Embryonic facial prominence (tissue), 1 donor: ENCODE data around the gene TMPO.
"Not testable (repeated sequence)": the region's sequence is repeated elsewhere in the genome, so short reads cannot be mapped to it uniquely, and the experiment has no call there.

Source experiments
- DNase-seq: peaks from one replicate; pipeline ENCODE4 v3.0.0-alpha.2; 2016; ENCODE audit errors: extremely low spot score

Gene TMPO

DNA sequence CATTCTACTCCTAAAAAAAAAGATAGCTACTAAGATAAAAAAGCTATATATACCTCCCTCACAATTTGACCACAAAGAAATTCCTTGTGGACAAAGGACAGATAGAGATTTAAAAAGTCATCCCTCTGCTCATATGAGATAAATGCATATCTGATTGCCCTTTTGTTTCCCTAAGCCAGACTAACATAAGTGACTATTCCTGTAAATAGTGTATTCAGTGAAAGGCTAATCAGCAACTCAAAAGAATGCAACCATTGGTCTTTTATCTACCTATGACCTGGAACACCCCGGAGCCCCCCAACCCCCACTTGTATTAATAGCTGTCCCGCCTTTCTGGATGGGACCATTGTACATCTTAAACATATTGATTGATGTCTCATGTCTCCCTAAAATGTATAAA lies 6.3 kb upstream of the TMPO start:
- DNase-seq: no peak

DNA sequence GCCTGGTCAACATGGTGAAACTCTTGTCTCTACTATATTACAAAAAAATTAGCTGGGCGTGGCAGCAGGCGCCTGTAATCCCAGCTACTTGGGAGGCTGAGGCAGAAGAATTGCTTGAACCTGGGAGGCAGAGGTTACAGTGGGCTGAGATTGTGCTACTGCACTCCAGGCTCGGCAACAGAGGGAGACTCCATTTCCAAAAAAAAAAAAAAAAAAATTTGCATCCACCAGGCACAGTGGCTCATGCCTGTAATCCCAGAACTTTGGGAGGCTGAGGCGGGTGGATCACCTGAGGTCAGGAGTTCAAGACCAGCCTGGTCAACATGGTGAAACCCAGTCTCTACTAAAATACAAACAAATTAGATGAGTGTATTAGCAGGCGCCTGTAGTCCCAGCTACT lies 3.6 kb upstream of the TMPO start:
- not testable (repeated sequence) for DNase-seq

DNA sequence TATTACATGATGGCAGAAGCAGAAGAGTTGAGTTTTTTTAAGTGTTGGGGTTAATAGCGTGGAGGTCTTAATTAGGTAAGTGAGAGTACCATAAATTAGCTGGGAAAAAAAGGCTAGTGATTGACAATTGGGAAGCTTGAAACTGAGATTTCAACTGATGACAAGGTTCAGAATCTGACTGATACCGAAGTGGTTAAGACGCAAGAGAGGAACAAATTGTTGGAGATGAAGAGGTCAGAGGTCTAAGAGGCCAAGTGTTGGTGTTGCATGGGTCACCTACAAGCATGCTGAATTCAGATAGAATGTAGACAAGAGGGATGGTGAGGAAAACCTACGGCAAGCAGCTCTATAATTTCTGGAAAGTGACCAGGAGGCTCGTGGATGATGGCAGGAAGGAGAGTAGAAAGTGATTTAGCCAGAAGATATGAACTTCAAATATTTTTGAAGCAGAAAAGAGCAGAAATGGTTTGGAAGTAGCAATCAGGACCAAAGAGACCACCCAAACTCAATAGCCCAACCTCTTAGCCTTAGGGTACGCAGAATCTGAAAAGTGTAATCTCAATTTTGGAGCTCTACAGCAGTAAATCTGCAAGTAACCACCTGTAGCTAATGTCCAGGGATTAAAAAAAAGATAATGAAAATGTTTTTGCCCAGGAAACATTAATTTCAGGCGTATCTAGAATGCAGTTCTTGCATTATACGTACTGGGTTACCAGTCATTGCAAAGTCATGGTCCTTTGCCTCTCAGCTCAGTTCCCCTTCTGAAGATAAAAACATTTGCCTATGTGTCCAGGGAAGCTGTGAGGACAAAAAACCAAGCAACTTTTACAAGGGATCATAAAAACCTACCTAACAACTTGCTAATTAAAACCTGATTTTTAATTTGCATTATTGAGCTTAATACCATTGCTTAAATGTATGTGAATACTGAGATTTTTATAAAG lies 1.7 kb upstream of the TMPO start:
- no peak for DNase-seq

DNA sequence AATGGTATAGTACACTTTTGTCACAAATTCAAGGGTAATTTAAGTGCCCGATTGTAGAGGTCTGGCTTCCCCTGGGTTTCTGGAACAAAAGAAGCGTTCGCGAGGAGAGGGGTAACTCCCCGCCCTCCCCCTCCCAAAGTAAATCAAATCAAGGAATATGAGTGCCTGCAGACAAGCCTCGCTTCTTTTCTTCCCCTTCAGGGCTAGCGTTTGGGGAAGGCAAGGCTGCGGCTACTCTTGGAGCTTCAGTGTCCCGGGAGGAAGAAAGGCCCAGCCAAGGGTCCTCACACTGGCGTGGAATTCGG lies 456 bp upstream of the TMPO start:
- peak; percentile 14 for DNase-seq

DNA sequence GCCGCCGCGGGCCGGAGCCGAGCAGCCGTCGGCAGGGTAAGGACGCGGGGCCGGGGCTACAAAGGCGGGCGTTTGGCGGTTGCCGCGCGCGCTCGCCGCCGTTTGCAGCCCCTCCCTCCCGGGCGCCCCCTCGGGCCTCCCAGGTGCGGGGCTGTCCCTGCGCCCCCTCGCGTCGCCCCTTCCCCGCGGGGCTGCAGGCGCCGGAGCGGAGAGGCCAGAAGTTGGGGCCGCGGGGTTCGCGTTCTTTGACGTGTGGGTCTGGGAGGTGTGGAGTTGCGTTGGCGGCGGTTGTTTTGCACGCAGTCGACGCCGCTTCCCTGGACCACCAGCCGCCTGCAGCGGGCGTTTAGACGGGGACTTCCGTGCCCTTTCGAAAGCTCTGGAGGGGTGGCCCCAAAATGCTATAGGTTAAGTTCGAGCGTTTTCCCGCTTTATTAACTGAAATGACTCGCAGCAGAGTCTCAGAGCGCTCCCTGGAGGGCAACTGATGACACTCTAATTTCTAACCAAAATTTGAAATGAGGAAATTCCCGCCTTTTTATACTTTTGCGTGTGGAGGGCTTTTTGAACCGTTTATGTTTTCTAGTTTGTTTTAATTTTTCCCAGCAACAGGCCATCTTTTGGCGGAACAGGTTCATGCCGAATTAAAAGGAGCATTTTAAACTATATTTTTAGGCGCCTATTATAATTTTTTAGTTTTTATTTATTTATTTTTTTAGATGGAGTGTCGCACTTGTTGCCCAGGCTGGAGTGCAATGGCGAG lies 902 bp downstream of the TMPO start:
- peak; percentile 80 for DNase-seq

DNA sequence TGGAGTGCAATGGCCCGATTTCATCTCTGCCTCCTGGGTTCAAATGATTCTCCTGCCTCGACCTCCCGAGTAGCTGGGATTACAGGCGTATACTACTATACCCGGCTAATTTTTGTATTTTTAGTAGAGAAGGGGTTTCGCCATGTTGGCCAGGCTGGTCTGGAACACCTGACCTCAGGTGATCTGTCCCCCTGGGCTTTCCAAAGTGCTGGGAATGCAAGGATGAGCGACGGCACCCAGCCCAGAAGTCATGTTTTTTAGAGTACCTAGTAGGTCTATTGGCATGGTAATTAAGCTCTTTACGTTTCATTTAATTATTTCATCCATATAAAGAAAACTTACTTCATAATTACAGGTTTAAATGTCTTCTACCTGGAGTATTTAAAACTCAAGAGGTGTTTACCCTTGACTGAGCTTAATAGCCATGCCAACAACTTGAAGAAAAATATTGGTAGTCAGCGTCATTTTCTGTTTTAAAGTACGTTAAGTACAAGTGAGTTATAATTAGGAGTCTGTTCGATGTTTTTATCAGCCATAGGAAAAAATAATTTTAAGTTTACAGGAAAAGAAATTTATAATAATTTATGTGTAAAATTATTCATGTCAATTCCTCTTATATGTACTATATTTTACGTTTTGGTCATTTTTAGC lies 4.0 kb downstream of the TMPO start:
- no peak for DNase-seq

DNA sequence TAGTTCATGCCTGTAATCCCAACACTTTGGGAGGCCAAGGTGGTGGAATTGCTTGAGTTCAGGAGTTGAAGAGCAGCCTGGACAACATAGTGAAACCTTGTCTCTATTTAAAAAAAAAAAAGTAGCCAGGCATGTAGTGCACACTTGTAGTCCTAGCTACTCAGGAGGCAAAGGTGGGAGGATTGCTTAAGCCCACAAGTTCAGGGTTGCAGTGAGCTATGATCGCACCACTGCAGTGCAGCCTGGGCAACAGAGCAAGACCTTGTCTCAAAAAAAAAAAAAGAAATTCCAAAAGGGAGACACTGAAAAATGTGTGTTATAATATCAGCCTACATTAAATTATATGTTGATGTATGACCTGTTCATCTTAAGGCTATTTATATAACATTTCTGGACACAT lies 14.7 kb downstream of the TMPO start:
- DNase-seq: no peak

DNA sequence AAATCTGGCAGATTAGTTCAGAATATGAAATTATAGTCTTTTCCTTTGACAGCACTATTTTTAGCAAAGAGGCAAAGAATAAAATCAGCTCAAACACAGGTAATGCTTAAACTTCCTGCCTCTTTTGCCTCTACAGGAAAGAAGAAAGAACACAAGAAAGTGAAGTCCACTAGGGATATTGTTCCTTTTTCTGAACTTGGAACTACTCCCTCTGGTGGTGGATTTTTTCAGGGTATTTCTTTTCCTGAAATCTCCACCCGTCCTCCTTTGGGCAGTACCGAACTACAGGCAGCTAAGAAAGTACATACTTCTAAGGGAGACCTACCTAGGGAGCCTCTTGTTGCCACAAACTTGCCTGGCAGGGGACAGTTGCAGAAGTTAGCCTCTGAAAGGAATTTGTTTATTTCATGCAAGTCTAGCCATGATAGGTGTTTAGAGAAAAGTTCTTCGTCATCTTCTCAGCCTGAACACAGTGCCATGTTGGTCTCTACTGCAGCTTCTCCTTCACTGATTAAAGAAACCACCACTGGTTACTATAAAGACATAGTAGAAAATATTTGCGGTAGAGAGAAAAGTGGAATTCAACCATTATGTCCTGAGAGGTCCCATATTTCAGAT lies 17.4 kb downstream of the TMPO start:
- DNase-seq: no peak

DNA sequence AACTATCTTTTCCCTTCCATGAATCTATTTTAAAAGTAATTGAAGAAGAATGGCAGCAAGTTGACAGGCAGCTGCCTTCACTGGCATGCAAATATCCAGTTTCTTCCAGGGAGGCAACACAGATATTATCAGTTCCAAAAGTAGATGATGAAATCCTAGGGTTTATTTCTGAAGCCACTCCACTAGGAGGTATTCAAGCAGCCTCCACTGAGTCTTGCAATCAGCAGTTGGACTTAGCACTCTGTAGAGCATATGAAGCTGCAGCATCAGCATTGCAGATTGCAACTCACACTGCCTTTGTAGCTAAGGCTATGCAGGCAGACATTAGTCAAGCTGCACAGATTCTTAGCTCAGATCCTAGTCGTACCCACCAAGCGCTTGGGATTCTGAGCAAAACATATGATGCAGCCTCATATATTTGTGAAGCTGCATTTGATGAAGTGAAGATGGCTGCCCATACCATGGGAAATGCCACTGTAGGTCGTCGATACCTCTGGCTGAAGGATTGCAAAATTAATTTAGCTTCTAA lies 18.4 kb downstream of the TMPO start:
- DNase-seq: no peak

DNA sequence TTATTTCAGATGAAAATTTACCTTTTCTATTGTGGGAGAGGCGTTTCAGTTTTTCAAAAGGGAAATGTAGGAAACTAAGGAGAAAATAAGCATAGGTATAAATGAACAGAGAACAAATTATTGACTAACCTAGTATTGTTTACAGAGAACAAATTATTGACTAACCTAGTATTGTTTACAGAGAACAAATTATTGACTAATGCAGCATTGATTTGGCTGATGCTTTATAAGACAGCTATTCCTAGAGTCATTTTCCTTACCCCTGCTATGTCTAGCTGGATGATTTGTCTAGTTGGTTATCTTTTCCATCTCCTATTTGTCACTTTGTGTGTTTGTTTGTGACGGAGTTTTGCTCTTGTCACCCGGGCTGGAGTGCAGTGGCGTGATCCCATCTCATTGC lies 22.6 kb downstream of the TMPO start:
- no peak for DNase-seq

DNA sequence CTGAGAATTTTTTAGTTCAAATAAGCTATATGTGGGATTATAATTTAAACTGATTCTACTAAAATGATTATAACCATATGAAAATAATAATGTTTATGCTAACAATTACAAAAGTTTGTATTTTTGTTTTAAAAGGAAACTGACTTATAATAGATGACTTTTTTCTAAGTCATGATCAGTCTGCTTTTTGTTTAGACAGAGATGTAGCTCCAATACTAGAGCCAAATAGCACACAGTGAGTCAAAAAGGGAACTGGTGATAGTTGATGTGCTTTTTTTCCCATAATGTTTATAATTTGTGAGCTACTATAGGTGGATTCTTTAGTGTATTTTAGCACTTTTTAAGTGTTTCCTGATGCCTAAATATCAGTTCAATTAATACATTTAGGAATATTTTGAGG lies 28.3 kb downstream of the TMPO start:
- DNase-seq: no peak

DNA sequence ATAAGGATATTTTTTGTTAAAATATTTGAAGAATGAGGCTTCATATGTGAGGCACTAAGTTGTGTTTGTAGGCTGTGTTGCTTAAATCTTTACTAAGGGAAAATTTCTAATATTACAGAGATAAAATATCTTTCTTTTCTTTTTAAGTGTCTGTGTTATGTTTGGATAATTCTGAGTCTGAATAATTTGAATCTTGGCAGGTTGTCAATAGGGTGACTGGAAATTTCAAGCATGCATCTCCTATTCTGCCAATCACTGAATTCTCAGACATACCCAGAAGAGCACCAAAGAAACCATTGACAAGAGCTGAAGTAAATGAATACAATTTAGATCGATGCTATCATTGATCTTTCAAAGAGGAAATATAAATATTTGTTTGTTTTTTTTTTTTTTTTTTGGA lies 29.4 kb downstream of the TMPO start:
- DNase-seq: no peak

DNA sequence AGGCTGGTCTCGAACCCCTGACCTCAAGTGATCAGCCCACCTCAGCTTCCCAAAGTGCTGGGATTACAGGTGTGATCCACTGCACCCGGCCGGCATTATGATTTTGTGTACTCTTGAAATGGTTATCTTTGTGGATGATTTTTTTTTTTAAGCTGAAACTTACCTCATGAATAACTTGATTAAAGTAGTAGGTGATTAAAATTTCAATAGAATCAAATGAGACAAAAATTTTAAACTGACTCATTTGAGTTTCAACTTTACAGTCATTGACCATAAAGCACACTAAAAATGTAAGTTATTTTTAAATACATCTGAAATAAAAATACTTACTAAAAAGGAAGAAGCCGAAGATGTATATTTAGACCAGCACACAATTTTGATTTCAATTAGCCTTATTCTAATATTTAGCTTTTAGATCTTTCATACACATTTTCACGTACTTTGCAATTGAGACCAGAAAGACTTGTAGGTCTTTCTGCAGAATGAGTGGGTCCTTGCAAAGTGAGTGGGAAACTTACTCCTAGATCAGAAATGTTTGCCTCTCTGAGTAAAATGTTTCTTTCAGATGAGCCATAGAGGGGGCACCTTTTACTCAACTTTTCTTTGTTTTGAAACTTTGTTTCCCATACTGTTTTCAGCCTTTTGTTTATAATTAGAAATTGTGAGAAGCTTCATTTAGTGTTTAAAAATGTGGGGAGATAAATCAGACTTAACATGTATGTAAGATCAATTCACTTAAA lies 34.2 kb downstream of the TMPO start:
- no peak for DNase-seq

DNA sequence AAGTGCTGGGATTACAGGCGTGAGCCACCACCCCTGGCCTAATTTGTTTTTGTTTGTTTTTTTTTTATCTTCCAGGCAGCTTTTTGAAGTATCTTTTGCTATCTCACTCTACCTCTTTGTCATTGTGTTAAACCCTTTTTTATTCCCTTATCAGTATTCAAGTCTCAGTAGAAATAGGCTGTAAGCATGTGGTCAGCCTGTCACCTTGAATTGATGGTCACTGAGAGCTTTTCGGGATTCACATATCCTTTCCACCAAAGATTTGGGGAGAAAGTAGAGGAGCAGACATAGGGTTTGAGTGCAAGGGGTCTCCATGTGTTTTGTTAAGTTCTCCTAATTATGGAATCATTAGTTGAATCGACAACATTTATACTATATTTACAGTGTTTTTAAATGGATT lies 36.4 kb downstream of the TMPO start:
- DNase-seq: no peak

DNA sequence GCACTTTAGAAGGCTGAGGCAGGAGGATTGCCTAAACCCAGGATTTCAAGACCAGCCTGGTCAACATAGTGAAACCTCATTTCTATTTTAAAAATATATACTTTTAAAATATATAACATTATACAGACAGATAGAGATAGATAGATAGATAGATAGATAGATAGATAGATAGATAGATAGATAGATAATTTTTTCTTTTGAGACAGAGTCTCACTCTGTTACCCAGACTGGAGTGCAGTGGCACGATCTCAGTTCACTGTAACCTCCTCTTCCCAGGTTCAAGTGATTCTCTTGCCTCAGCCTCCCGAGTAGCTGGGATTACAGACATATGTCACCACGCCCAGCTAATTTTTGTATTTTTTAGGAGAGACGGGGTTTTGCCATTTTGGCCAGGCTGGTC lies 42.7 kb downstream of the TMPO start:
- not testable (repeated sequence) for DNase-seq

DNA sequence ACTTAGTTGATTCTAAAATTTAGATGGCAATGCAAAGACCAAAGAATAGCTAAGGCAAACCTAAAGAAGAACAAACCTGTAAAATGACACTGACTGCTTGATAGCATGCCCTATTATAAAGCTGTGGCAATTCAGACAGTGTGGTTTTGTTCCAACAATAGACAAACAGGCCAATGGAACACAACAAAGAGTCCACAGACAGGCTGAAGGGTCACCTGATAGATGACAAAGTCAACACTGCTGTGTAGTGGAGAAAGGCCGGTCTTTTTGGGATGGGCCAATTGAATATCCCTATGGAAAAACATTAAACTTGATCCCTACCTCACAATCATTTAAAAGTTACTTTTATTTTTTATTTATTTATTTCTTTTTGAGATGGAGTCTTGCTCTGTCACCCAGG lies 44.3 kb downstream of the TMPO start:
- no peak for DNase-seq

DNA sequence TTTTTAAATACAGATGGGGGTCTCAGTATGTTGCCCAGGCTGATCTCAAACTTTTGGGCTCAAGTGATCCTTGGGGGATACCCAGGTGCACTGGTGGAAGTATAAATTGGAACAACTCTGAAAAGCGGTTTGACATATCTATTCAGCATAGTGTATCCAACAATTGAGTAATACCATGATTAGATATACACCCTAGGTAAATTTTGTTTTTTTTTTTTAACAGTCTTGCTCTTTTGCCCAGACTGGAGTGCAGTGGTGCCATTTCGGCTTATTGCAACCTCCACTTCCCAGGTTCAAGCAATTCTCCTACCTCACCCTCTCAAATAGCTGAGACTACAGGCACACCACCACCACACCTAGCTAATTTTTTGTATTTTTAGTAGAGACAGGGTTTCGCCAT lies 46.5 kb downstream of the TMPO start:
- DNase-seq: no peak

DNA sequence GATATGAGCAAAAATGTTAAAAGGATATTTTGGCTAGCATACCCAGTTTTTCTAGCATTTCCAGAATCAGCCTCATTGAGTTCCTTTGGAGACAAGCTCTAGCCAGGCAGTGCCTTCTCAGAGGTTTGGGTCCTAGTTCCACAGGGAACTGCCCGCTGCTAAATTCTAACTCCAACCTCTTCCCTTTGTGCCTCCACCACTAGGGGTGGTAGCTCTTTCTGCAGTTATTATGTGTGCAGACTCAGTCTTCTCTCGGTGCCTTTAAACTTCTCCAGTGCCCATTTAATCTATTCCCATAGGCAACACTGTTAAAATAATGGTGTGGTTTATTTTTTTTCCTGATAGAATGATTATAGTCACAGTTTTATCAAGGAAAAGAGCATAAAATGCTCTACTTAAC lies 56.6 kb downstream of the TMPO start:
- no peak for DNase-seq

DNA sequence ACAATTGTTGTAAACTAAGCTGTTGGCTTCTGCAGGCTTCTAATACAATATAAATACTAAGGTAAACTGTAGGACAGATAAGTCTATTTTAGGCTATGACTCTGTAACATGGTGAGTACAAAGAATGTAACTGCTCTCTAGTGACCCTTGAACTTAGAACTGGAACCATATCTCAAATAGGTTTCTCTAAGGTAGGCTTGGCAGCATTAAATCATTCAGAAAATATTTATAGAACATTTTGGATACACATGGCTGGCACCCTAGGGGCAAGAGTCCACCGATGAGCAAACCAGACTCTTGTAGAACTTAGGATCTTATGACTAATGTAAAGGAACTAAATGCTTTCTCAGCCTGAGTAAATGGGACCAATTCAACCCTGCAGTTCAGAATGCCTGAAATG lies 58.7 kb downstream of the TMPO start:
- DNase-seq: no peak

DNA sequence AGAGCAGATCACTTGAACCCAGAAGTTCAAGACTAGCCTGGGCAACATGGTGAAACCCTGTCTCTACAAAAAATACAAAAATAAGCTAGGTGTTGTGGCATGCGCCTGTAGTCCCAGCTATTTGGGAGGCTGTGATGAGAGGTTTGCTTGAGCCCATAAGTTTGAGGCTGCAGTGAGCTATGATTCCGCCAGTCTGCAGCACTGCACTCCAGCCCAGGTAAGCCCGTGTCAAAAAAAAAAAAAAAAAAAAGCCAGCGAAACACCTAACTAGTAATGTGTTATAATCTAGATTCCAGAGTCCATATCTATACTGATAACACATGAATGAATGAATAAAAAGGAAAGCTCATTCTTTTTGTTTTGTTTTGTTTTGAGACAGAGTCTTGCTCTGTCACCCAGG lies 59.6 kb downstream of the TMPO start:
- DNase-seq: no peak

DNA sequence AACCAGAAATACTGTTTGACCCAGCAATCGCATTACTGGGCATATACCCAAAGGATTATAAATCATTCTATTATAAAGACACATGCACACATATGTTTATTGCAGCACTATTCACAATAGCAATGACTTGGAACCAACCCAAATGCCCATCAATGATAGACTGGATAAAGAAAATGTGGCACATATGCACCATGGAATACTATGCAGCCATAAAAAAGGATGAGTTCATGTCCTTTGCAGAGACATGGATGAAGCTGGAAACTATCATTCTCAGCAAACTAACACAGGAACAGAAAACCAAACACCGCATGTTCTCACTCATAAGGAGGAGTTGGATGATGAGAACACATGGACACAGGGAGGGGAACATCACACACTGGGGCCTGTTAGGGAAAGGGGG lies 61.4 kb downstream of the TMPO start:
- not testable (repeated sequence) for DNase-seq
